ENCODE measurements around the gene HEBP2.

- peak in 3 of 4 experiments; percentile 3 to 41 (median 5) for TF ChIP-seq CTCF (IDR thresholded peaks at IDR 0.05)
- TF ChIP-seq EP300 (IDR thresholded peaks at IDR 0.05): no peak
- TF ChIP-seq POLR2A (IDR thresholded peaks at IDR 0.05): no peak
- no peak for TF ChIP-seq POLR2AphosphoS5 (IDR thresholded peaks at IDR 0.05)
These were observed 661 bp upstream of the HEBP2 start for GRCh38 chr6:138403324-138403800.

Measured in gastroesophageal sphincter (tissue), 3 donors.